Peyer's patch (tissue), 4 donors: ENCODE results near the gene KASH5. TPM values are rescaled to one million over a fixed set of nuclear protein-coding genes. Genes with fewer than 3 reads are reported as not detected.

Experiments
- DNase-seq, 3 donors: peaks; one replicate each; pipeline ENCODE4 v3.0.0-alpha.2; 2017 to 2019
- H3K27ac ChIP-seq, 4 donors: fragments of 200-600 bp; sonication (generic); one replicate each; pipeline ENCODE4 v1.5.1; 2016 to 2019
- H3K27me3 ChIP-seq, 2 donors: fragments of 200-600 bp; sonication (generic); one replicate each; pipeline ENCODE4 v1.5.1; 2019
- H3K36me3 ChIP-seq, 3 donors: fragments of 200-600 bp; sonication (generic); one replicate each; pipeline ENCODE4 v1.5.1; 2016 to 2019
- H3K4me1 ChIP-seq, 4 donors: fragments of 200-600 bp; sonication (generic); one replicate each; pipeline ENCODE4 v1.5.1; 2016 to 2019
- H3K4me3 ChIP-seq, 4 donors: fragments of 200-600 bp; sonication (generic); 1 replicate in 3 of 4; 2 replicates in 1 of 4; pipeline ENCODE4 v1.5.1; 2016 to 2019; ENCODE audit warnings: mild to moderate bottlenecking in 1 of 4
- H3K9me3 ChIP-seq, 4 donors: fragments of 200-600 bp; sonication (generic); one replicate each; pipeline ENCODE4 v1.5.1; 2016 to 2019; ENCODE audit warnings: mild to moderate bottlenecking in 1 of 4
- CTCF ChIP-seq, 6 experiments: fragments of 450-650 bp in 4 of 6; fragments of 200-600 bp in 2 of 6; sonication (generic) in 1 of 6; IDR thresholded peaks; one replicate each; pipeline ENCODE4 v1.5.1; 2017 to 2019; ENCODE audit warnings: antibody characterized with exemption in 6 of 6, mild to moderate bottlenecking in 3 of 6, moderate library complexity in 1 of 6
- POLR2A ChIP-seq, 2 donors: fragments of 450-650 bp; IDR thresholded peaks; one replicate each; pipeline ENCODE4 v1.5.1; 2017; ENCODE audit warnings: antibody characterized with exemption in 2 of 2, mild to moderate bottlenecking in 2 of 2, moderate library complexity in 2 of 2
- total RNA-seq, 4 donors: library from RNA; depleted of rRNA; stranded (reverse); fragments of >200 nt; gene quantifications; one replicate each; pipeline ENCODE4 v1.1.0, GENCODE V29; 2016

KASH5 gene
- total RNA-seq, 4 donors from 2014 or later: not detected

- H3K4me1 ChIP-seq: peaks cover 0 to 14% (median 4%) of the 10 kb centered on the region in 4 donors
- TF ChIP-seq POLR2A (IDR thresholded peaks at IDR 0.05): no peak
- TF ChIP-seq CTCF (IDR thresholded peaks at IDR 0.05): no peak
- H3K36me3 ChIP-seq: no peaks in the 10 kb centered on the region
- no peak for DNase-seq
- no peaks in the 10 kb centered on the region for H3K27me3 ChIP-seq
- no peaks in the 10 kb centered on the region for H3K9me3 ChIP-seq
- H3K4me3 ChIP-seq: no peak overlapping the region
- no peak overlapping the region for H3K27ac ChIP-seq
These were observed 23.8 kb downstream of the KASH5 start for GRCh38 chr19:49411681-49412326.

DNA sequence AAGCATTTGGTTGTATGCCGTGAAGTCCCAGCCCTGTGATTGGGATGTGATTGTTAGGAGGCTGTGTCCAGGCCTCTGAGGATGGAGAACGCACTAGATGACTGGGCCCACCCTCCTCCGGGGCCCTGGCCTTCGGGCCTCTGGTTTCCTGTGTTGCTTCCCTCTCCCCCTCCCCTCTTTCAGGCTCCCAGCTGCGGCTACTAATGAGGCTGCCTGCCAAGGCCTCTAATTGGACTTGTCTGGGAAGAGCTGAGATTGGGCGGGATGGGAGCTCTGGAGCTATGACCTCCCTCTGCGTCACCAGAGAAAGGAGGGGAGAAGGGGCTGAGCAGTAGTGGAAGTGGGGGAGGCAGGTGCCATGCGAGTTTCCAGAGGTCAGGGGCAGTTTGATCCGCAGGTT, 25.3 kb downstream of the KASH5 start:
- H3K4me1 ChIP-seq: peaks cover 0 to 14% (median 4%) of the 10 kb centered on the region in 4 donors
- no peaks in the 10 kb centered on the region for H3K27me3 ChIP-seq
- H3K27ac ChIP-seq: no peak overlapping the region
- no peaks in the 10 kb centered on the region for H3K9me3 ChIP-seq
- no peak overlapping the region for H3K4me3 ChIP-seq
- no peak for TF ChIP-seq POLR2A (IDR thresholded peaks at IDR 0.05)
- TF ChIP-seq CTCF (IDR thresholded peaks at IDR 0.05): no peak
- no peaks in the 10 kb centered on the region for H3K36me3 ChIP-seq
- no peak for DNase-seq

GRCh38 chr19:49414256-49414655, 26.2 kb downstream of the KASH5 start:
- H3K9me3 ChIP-seq: no peaks in the 10 kb centered on the region
- H3K4me3 ChIP-seq: no peak overlapping the region
- H3K36me3 ChIP-seq: no peaks in the 10 kb centered on the region
- no peak for TF ChIP-seq POLR2A (IDR thresholded peaks at IDR 0.05)
- H3K27ac ChIP-seq: no peak overlapping the region
- DNase-seq: no peak
- H3K4me1 ChIP-seq: peaks cover 0 to 7% (median 2%) of the 10 kb centered on the region in 4 donors
- no peaks in the 10 kb centered on the region for H3K27me3 ChIP-seq

- Histone ChIP-seq H3K4me3 (no peak overlapping the region), H3K9me3 (no peaks in the 10 kb centered on the region), H3K27me3 (peaks cover 0 to 3% of the 10 kb centered on the region in 2 donors), H3K4me1 (no peaks in the 10 kb centered on the region), H3K27ac (no peak overlapping the region), H3K36me3 (no peaks in the 10 kb centered on the region)
- no peak for DNase-seq
- no peak for TF ChIP-seq CTCF (IDR thresholded peaks at IDR 0.05)
- no peak for TF ChIP-seq POLR2A (IDR thresholded peaks at IDR 0.05)
These were observed 27.2 kb downstream of the KASH5 start for GRCh38 chr19:49415102-49415809.

GRCh38 chr19:49415810-49416200, 27.8 kb downstream of the KASH5 start:
- TF ChIP-seq POLR2A (IDR thresholded peaks at IDR 0.05) (no peak), CTCF (IDR thresholded peaks at IDR 0.05) (no peak)
- H3K27ac ChIP-seq: no peak overlapping the region
- H3K4me3 ChIP-seq: no peak overlapping the region
- no peaks in the 10 kb centered on the region for H3K36me3 ChIP-seq
- no peaks in the 10 kb centered on the region for H3K4me1 ChIP-seq
- H3K9me3 ChIP-seq: no peaks in the 10 kb centered on the region
- no peak for DNase-seq
- H3K27me3 ChIP-seq: peaks cover 0 to 7% of the 10 kb centered on the region in 2 donors

DNA sequence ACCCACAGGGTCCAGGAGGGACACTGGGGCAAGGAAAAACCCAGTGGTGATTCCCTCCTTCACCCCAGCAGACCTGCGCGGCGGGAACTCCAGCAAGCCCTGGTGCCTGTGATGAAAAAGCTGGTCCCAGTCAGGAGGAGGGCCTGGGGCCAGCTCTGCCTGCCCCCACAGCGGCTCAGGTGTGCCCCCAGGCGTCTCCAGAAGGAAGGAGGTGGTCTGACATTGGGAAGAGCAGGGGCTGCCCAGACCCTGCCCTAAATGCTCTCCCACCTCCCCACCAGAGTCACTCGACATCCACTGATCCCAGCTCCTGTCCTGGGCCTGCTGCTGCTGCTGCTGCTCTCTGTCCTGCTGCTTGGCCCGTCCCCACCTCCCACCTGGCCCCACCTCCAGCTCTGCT, 29.0 kb downstream of the KASH5 start:
- peaks cover 0 to 18% of the 10 kb centered on the region in 2 donors for H3K27me3 ChIP-seq
- no peak for DNase-seq

More for the DNA sequence above, 29.0 kb downstream of the KASH5 start:
- peaks cover 0 to 6% (median 4%) of the 10 kb centered on the region in 4 donors for H3K4me1 ChIP-seq
- H3K4me3 ChIP-seq: no peak overlapping the region
- H3K27ac ChIP-seq: no peak overlapping the region
- H3K36me3 ChIP-seq: no peaks in the 10 kb centered on the region
- TF ChIP-seq CTCF (IDR thresholded peaks at IDR 0.05) (no peak), POLR2A (IDR thresholded peaks at IDR 0.05) (no peak)
- H3K9me3 ChIP-seq: no peaks in the 10 kb centered on the region
